MM.1S (cell line): ENCODE data around the gene MEGF6.

Source experiments
- DNase-seq: peaks from one replicate; pipeline ENCODE4 v3.0.0-alpha.2; 2015
- H2AFZ ChIP-seq: fragments of 300-600 bp; sonication (generic); 2 replicates; pipeline ENCODE4 v1.6.0; 2016; ENCODE audit warnings: antibody characterized with exemption, low read length
- H3F3A ChIP-seq: fragments of 300-600 bp; sonication (generic); 2 replicates; pipeline ENCODE4 v1.6.1; 2016; ENCODE audit warnings: mild to moderate bottlenecking, antibody characterized with exemption, low read length, moderate library complexity, mixed read lengths; ENCODE audit not compliant: insufficient read depth
- H3K27ac ChIP-seq: fragments of 300-600 bp; sonication (generic); 2 replicates; pipeline ENCODE4 v1.5.1; 2016; ENCODE audit warnings: mild to moderate bottlenecking, low read length
- H3K27me3 ChIP-seq: fragments of 300-600 bp; sonication (generic); replicated peaks from 2 replicates; pipeline ENCODE4 v1.6.0; 2016; ENCODE audit warnings: low read length; ENCODE audit not compliant: insufficient read depth
- H3K36me3 ChIP-seq: fragments of 300-600 bp; sonication (generic); replicated peaks from 2 replicates; pipeline ENCODE4 v1.6.1; 2016; ENCODE audit warnings: mild to moderate bottlenecking, low read length, mixed read lengths; ENCODE audit not compliant: insufficient read depth
- H3K4me1 ChIP-seq: fragments of 300-600 bp; sonication (generic); 2 replicates; pipeline ENCODE4 v1.6.1; 2016; ENCODE audit warnings: low read length, mixed read lengths
- H3K4me2 ChIP-seq: fragments of 300-600 bp; sonication (generic); 2 replicates; pipeline ENCODE4 v1.6.0; 2016; ENCODE audit warnings: low read depth, low read length
- H3K4me3 ChIP-seq: fragments of 300-600 bp; sonication (generic); 2 replicates; pipeline ENCODE4 v1.5.1; 2016; ENCODE audit warnings: low read length, mixed read lengths
- H3K79me2 ChIP-seq: fragments of 300-600 bp; sonication (generic); 2 replicates; pipeline ENCODE4 v1.6.1; 2016; ENCODE audit warnings: mixed run types, low read length, mixed read lengths
- H3K9ac ChIP-seq: fragments of 300-600 bp; sonication (generic); 2 replicates; pipeline ENCODE4 v1.6.1; 2016; ENCODE audit warnings: low read length, mixed read lengths
- H3K9me2 ChIP-seq: fragments of 300-600 bp; sonication (generic); replicated peaks from 2 replicates; pipeline ENCODE4 v1.6.1; 2016; ENCODE audit warnings: mild to moderate bottlenecking, low read length, mixed read lengths; ENCODE audit not compliant: insufficient read depth
- H3K9me3 ChIP-seq: fragments of 300-600 bp; sonication (generic); replicated peaks from 2 replicates; pipeline ENCODE4 v1.6.1; 2016; ENCODE audit warnings: mild to moderate bottlenecking, low read length, mixed read lengths; ENCODE audit not compliant: insufficient read depth
- H4K20me1 ChIP-seq: fragments of 300-600 bp; sonication (generic); 2 replicates; pipeline ENCODE4 v1.6.1; 2016; ENCODE audit warnings: mild to moderate bottlenecking, low read length, moderate library complexity, mixed read lengths; ENCODE audit not compliant: insufficient read depth
- CTCF ChIP-seq: fragments of 300-600 bp; sonication (generic); IDR thresholded peaks from 2 replicates; pipeline ENCODE4 v1.5.1; 2016; ENCODE audit warnings: antibody characterized with exemption, low read length, mixed read lengths
- EZH2 ChIP-seq: fragments of 300-600 bp; sonication (generic); optimal IDR thresholded peaks from 2 replicates; pipeline ENCODE3; 2017; ENCODE audit warnings: low read depth, mild to moderate bottlenecking, antibody characterized with exemption, low read length, mixed read lengths
- EZH2phosphoT487 ChIP-seq: fragments of 300-600 bp; sonication (generic); IDR thresholded peaks from 2 replicates; pipeline ENCODE4 v1.6.1; 2018; ENCODE audit warnings: antibody characterized with exemption, low read length

MEGF6 gene

DNA sequence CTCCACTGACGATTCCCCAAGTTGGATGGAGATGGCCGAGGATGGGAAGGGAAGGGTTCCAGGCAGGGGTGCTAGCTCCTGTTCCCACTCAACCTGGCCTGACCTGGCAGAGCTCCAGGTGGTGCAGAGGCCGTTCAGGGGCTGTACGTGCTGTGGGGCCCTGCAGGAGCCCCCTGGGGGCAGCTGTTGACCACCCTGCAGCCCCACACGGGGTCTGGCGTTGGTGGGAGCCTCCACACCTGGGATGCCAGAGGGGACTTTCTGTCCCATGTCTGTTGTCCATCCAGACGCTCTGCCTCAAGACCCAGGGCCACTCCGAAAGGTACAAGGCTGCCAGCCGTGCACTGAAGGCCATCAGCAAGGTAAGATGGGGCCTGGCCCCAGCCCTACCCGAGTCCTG, 136.9 kb downstream of the MEGF6 start:
- no peaks in the 10 kb centered on the region for H3K4me1 ChIP-seq
- no peak overlapping the region for H3K9ac ChIP-seq
- H3K27me3 ChIP-seq: peaks cover 45% of the 10 kb centered on the region
- TF ChIP-seq CTCF: no peak
- TF ChIP-seq EZH2phosphoT487: no peak
- no peak for TF ChIP-seq EZH2
- no peaks in the 10 kb centered on the region for H4K20me1 ChIP-seq
- no peak for DNase-seq
- no peak overlapping the region for H3K27ac ChIP-seq
- H3K36me3 ChIP-seq: no peaks in the 10 kb centered on the region
- no peaks in the 10 kb centered on the region for H3K79me2 ChIP-seq
- H3K4me3 ChIP-seq: no peak overlapping the region
- H3K9me3 ChIP-seq: no peaks in the 10 kb centered on the region
- H3K9me2 ChIP-seq: no peaks in the 10 kb centered on the region
- H3F3A ChIP-seq: no peaks in the 10 kb centered on the region
- H3K4me2 ChIP-seq: no peak overlapping the region
- no peak overlapping the region for H2AFZ ChIP-seq

GRCh38 chr1:3474016-3474415, 137.3 kb downstream of the MEGF6 start:
- no peak for DNase-seq
- Histone ChIP-seq H2AFZ (no peak overlapping the region), H3K4me1 (no peaks in the 10 kb centered on the region), H3K27me3 (peaks cover 49% of the 10 kb centered on the region), H3K4me3 (no peak overlapping the region), H3K9me2 (no peaks in the 10 kb centered on the region), H3K4me2 (no peak overlapping the region), H4K20me1 (no peaks in the 10 kb centered on the region), H3K9me3 (no peaks in the 10 kb centered on the region), H3K27ac (no peak overlapping the region), H3K79me2 (no peaks in the 10 kb centered on the region), H3F3A (no peaks in the 10 kb centered on the region), H3K9ac (no peak overlapping the region), H3K36me3 (no peaks in the 10 kb centered on the region)
- no peak for TF ChIP-seq EZH2
- no peak for TF ChIP-seq EZH2phosphoT487
- no peak for TF ChIP-seq CTCF

DNA sequence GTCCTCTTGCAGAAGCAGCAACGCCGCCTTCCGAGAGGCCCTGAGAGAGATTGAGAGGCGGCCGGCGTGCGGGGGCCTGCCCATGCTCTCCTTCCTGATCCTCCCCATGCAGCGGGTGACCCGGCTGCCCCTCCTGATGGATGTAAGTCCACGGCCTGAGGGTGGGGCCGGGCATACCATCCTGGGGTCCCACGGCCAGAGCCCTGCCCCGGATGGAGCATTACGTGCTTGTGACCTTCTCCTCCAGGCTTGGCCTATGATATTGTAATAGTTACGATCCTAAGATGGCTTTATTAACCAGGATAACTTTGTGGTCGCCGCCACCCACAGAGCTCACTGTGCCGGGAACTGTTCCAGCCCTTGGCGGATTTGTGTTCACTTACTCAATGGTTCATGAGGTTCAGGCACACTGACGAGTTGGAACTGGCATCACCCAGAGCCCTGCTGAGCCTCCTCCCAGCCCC, 137.9 kb downstream of the MEGF6 start:
- H3K36me3 ChIP-seq: no peaks in the 10 kb centered on the region
- no peaks in the 10 kb centered on the region for H3K4me1 ChIP-seq
- H3K9ac ChIP-seq: no peak overlapping the region
- H3K79me2 ChIP-seq: no peaks in the 10 kb centered on the region
- no peak for TF ChIP-seq EZH2
- no peak for TF ChIP-seq EZH2phosphoT487
- no peak for TF ChIP-seq CTCF
- H3K4me2 ChIP-seq: no peak overlapping the region
- no peak for DNase-seq
- H3F3A ChIP-seq: no peaks in the 10 kb centered on the region
- H3K27me3 ChIP-seq: peaks cover 51% of the 10 kb centered on the region
- H2AFZ ChIP-seq: no peak overlapping the region
- H3K9me3 ChIP-seq: no peaks in the 10 kb centered on the region
- no peaks in the 10 kb centered on the region for H3K9me2 ChIP-seq
- no peak overlapping the region for H3K4me3 ChIP-seq
- H3K27ac ChIP-seq: no peak overlapping the region
- H4K20me1 ChIP-seq: no peaks in the 10 kb centered on the region
